ENCODE data around the gene ATF4. TPM values are rescaled to one million over a fixed set of nuclear protein-coding genes. Genes with fewer than 3 reads are reported as not detected.
"Not testable (repeated sequence)": the region's sequence is repeated elsewhere in the genome, so short reads cannot be mapped to it uniquely, and the experiment has no call there.

ATF4 gene
- total and polyA plus RNA-seq, 4 donors: 179 to 882 (median 410) TPM

DNA sequence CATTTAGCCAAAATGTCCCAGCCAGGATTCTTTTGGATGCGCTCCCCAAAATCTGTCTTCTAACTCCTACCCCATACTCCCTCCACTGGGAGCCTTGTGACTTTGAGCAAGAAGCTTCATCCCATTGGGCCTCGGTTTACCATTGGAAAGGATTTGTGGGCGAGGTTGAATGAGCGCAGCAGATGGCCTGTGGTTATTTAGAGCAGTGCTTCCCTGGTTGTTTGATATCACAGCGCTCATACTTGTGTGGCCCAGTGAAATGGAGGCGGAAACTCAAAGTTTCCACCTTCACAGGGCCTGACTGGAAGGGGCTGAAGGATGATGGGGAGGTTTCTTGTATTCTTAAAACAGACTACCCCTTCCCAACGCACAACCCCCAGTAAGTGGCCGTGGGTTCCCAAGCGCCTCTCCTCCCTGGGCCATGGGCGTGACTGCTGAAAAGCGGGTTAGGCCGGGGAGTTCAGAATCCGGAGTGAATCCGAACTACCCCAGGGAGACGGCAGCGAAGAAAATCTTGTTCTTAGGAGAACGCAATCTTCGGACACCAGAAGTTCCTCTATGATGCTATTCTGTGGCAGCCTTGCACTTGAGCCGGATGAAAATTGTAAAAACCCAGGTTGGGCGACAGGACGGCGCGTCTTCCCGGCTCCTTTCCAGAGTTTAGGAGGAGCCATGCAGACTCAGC lies 1.2 kb upstream of the ATF4 start:
- DNase-seq (peak in 2 of 3 donors; percentile 39 to 71), ATAC-seq (ENCODE audit: insufficient read depth, low FRiP score) (no peak)
- H3K9ac ChIP-seq (ENCODE audit: insufficient read depth in 1 of 2, low read length in 2 of 2): peak overlapping the region; percentile 66 to 73
- H3K27me3 ChIP-seq (ENCODE audit: control insufficient read depth in 3 of 3, insufficient read depth in 3 of 3, low read length in 2 of 3): no peaks in the 10 kb centered on the region
- TF ChIP-seq, protein P1, sequence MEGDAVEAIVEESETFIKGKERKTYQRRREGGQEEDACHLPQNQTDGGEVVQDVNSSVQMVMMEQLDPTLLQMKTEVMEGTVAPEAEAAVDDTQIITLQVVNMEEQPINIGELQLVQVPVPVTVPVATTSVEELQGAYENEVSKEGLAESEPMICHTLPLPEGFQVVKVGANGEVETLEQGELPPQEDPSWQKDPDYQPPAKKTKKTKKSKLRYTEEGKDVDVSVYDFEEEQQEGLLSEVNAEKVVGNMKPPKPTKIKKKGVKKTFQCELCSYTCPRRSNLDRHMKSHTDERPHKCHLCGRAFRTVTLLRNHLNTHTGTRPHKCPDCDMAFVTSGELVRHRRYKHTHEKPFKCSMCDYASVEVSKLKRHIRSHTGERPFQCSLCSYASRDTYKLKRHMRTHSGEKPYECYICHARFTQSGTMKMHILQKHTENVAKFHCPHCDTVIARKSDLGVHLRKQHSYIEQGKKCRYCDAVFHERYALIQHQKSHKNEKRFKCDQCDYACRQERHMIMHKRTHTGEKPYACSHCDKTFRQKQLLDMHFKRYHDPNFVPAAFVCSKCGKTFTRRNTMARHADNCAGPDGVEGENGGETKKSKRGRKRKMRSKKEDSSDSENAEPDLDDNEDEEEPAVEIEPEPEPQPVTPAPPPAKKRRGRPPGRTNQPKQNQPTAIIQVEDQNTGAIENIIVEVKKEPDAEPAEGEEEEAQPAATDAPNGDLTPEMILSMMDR (IDR thresholded peaks at IDR 0.05; ENCODE audit: control extremely low read depth, extremely low read depth): no peak
- H3K27ac ChIP-seq (ENCODE audit: low read depth in 1 of 2, low read length in 1 of 2): peak overlapping the region; percentile 94 to 95
- WGBS, 2 donors: 10 to 11% methylated on average over 24 of the region's 24 CpGs
- H3K4me3 ChIP-seq: peak overlapping the region; percentile 66
- H3K36me3 ChIP-seq (ENCODE audit: control insufficient read depth in 4 of 4, insufficient read depth in 4 of 4, low read length in 4 of 4): peaks cover 6 to 51% (median 40%) of the 10 kb centered on the region in 4 donors
- H3K9me3 ChIP-seq (ENCODE audit: control insufficient read depth in 4 of 4, insufficient read depth in 3 of 4, low read length in 3 of 4): no peaks in the 10 kb centered on the region
- H3K4me1 ChIP-seq (ENCODE audit: control insufficient read depth in 5 of 5, insufficient read depth in 5 of 5, low read length in 5 of 5): peaks cover 0 to 43% (median 9%) of the 10 kb centered on the region in 5 donors

- Histone ChIP-seq H3K9me3 (ENCODE audit: control insufficient read depth in 4 of 4, insufficient read depth in 3 of 4, low read length in 3 of 4) (no peaks in the 10 kb centered on the region), H3K9ac (ENCODE audit: insufficient read depth in 1 of 2, low read length in 2 of 2) (peak overlapping the region; percentile 66 to 73), H3K27me3 (ENCODE audit: control insufficient read depth in 3 of 3, insufficient read depth in 3 of 3, low read length in 2 of 3) (no peaks in the 10 kb centered on the region), H3K4me1 (ENCODE audit: control insufficient read depth in 5 of 5, insufficient read depth in 5 of 5, low read length in 5 of 5) (peaks cover 0 to 48% (median 13%) of the 10 kb centered on the region in 5 donors), H3K36me3 (ENCODE audit: control insufficient read depth in 4 of 4, insufficient read depth in 4 of 4, low read length in 4 of 4) (peaks cover 6 to 52% (median 40%) of the 10 kb centered on the region in 4 donors), H3K27ac (ENCODE audit: low read depth in 1 of 2, low read length in 1 of 2) (peak overlapping the region; percentile 94 to 95), H3K4me3 (peak overlapping the region; percentile 66)
- ATAC-seq (ENCODE audit: insufficient read depth, low FRiP score): peak; percentile 89
- 0% methylated on average over 43 to 47 of the region's 47 CpGs for WGBS, 2 donors
- TF ChIP-seq, protein P1 (IDR thresholded peaks at IDR 0.05; ENCODE audit: control extremely low read depth, extremely low read depth): peak; percentile 15
- peak; percentile 69 to 99 (median 98) for DNase-seq
These were observed 609 bp upstream of the ATF4 start for GRCh38 chr22:39519681-39520225.

GRCh38 chr22:39521106-39521885 lies 934 bp downstream of the ATF4 start:
- Histone ChIP-seq H3K4me3 (peak overlapping the region; percentile 97), H3K27ac (ENCODE audit: low read depth in 1 of 2, low read length in 1 of 2) (peak overlapping the region; percentile 99 to 100), H3K36me3 (ENCODE audit: control insufficient read depth in 4 of 4, insufficient read depth in 4 of 4, low read length in 4 of 4) (peaks cover 6 to 46% (median 35%) of the 10 kb centered on the region in 4 donors), H3K9ac (ENCODE audit: insufficient read depth in 1 of 2, low read length in 2 of 2) (peak overlapping the region; percentile 53 to 76), H3K4me1 (ENCODE audit: control insufficient read depth in 5 of 5, insufficient read depth in 5 of 5, low read length in 5 of 5) (peaks cover 0 to 48% (median 20%) of the 10 kb centered on the region in 5 donors)
- not testable (repeated sequence) for ATAC-seq (ENCODE audit: insufficient read depth, low FRiP score); H3K27me3 ChIP-seq (ENCODE audit: control insufficient read depth in 3 of 3, insufficient read depth in 3 of 3, low read length in 2 of 3); DNase-seq; H3K9me3 ChIP-seq (ENCODE audit: control insufficient read depth in 4 of 4, insufficient read depth in 3 of 4, low read length in 3 of 4)
- 2 to 6% methylated on average over 28 of the region's 28 CpGs for WGBS, 2 donors

DNA sequence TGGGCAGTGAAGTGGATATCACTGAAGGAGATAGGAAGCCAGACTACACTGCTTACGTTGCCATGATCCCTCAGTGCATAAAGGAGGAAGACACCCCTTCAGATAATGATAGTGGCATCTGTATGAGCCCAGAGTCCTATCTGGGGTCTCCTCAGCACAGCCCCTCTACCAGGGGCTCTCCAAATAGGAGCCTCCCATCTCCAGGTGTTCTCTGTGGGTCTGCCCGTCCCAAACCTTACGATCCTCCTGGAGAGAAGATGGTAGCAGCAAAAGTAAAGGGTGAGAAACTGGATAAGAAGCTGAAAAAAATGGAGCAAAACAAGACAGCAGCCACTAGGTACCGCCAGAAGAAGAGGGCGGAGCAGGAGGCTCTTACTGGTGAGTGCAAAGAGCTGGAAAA lies 1.7 kb downstream of the ATF4 start:
- not testable (repeated sequence) for DNase-seq; H3K9me3 ChIP-seq (ENCODE audit: control insufficient read depth in 4 of 4, insufficient read depth in 3 of 4, low read length in 3 of 4); H3K27me3 ChIP-seq (ENCODE audit: control insufficient read depth in 3 of 3, insufficient read depth in 3 of 3, low read length in 2 of 3); ATAC-seq (ENCODE audit: insufficient read depth, low FRiP score)
- Histone ChIP-seq H3K4me1 (ENCODE audit: control insufficient read depth in 5 of 5, insufficient read depth in 5 of 5, low read length in 5 of 5) (peaks cover 0 to 48% (median 20%) of the 10 kb centered on the region in 5 donors), H3K4me3 (peak overlapping the region; percentile 97), H3K9ac (ENCODE audit: insufficient read depth in 1 of 2, low read length in 2 of 2) (peak overlapping the region in 1 of 2 donors; percentile 53), H3K27ac (ENCODE audit: low read depth in 1 of 2, low read length in 1 of 2) (peak overlapping the region in 1 of 2 donors; percentile 15), H3K36me3 (ENCODE audit: control insufficient read depth in 4 of 4, insufficient read depth in 4 of 4, low read length in 4 of 4) (peaks cover 6 to 46% (median 35%) of the 10 kb centered on the region in 4 donors)
- WGBS, 2 donors: 11 to 26% methylated on average over 3 to 5 of the region's 5 CpGs

All from lung (tissue), 12 donors.